MCF 10A (cell line): Measurements from ENCODE around the gene CCDC122. TPM values are rescaled to one million over a fixed set of nuclear protein-coding genes. Genes with fewer than 3 reads are reported as not detected.

ENCODE experiments used
- BruUV-seq: library from RNA; stranded (reverse); fragments of 400-500 nt; replicated peaks from 2 replicates; lab custom pipeline; 2021; lab: Mats Ljungman, UMichigan
- CTCF ChIA-PET: fragments of 300-600 bp; sonication (Branson Sonifier 250); formaldehyde crosslinking; extraction: SDS; loops from one replicate; lab custom pipeline; 2021; ENCODE audit warnings: antibody characterized with exemption, inconsistent platforms; lab: Yijun Ruan, JAX
- POLR2A ChIA-PET: fragments of 300-600, 350-650 bp; sonication (Branson Sonifier 250); formaldehyde crosslinking; extraction: SDS; loops from one replicate; lab custom pipeline; 2020; ENCODE audit warnings: antibody characterized with exemption, inconsistent platforms; lab: Yijun Ruan, JAX
- DNase-seq: peaks from one replicate; pipeline ENCODE4 v3.0.0-alpha.2; 2018; ENCODE audit not compliant: unreplicated experiment
- H3K27ac Mint-ChIP-seq: one replicate; pipeline ENCODE4 v1.8.0; 2022; ENCODE audit warnings: mild to moderate bottlenecking, low read depth, mixed read lengths; ENCODE audit not compliant: unreplicated experiment
- H3K27me3 Mint-ChIP-seq: one replicate; pipeline ENCODE4 v1.8.0; 2022; ENCODE audit warnings: mixed read lengths; ENCODE audit not compliant: insufficient read depth, unreplicated experiment
- H3K36me3 Mint-ChIP-seq: one replicate; pipeline ENCODE4 v1.8.0; 2022; ENCODE audit warnings: mild to moderate bottlenecking, moderate library complexity, mixed read lengths; ENCODE audit not compliant: insufficient read depth, unreplicated experiment
- H3K4me1 Mint-ChIP-seq: one replicate; pipeline ENCODE4 v1.8.0; 2022; ENCODE audit warnings: mixed read lengths; ENCODE audit not compliant: insufficient read depth, unreplicated experiment
- H3K4me3 Mint-ChIP-seq: one replicate; pipeline ENCODE4 v1.8.0; 2022; ENCODE audit warnings: mild to moderate bottlenecking, moderate library complexity, mixed read lengths; ENCODE audit not compliant: unreplicated experiment
- H3K9me3 Mint-ChIP-seq: one replicate; pipeline ENCODE4 v1.8.0; 2022; ENCODE audit warnings: mixed read lengths; ENCODE audit not compliant: unreplicated experiment
- intact Hi-C: fragments of 100-400 bp; cut with micrococcal nuclease; formaldehyde crosslinking; loops from 2 replicates; pipeline ENCODE4 v1.14.1; 2022
- total RNA-seq: library from RNA; stranded (reverse); gene quantifications from 2 replicates; pipeline ENCODE4 v1.2.3, GENCODE V29; 2022
- TF ChIP-seq, protein P1 (sequence below): fragments of 200-600 bp; IDR thresholded peaks from one replicate; pipeline ENCODE4 v1.8.0; 2022; ENCODE audit warnings: antibody characterized with exemption, mild to moderate bottlenecking; ENCODE audit not compliant: unreplicated experiment

The CCDC122 gene
- total RNA-seq, 1 experiment from 2014 or later = 16.3 TPM

DNA sequence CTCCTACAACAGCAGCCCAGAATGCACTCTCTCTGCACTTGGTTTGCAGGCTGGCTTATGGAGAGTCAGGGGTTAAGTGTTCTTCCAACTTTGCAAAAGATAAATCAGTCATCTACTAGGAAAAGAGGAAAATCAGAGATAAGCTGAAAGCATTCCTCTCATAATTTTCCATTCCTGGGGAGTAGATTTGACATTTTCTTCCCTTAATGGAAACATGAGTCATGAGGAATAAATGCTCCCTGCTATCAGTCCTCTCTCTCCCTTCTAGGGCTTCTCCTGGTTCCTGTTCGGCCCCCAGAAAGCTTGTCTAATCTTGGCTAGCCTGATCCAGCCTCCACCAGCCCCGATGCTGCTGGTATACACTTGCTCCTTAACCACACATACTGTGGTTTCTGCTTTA lies 64.3 kb downstream of the CCDC122 start:
- intact Hi-C loops = no loop called here
- Mint-ChIP-seq H3K4me1 (peaks cover 6% of the 10 kb centered on the region), H3K9me3 (no peaks in the 10 kb centered on the region), H3K36me3 (peaks cover 4% of the 10 kb centered on the region), H3K4me3 (no peak overlapping the region), H3K27ac (no peak overlapping the region), H3K27me3 (no peaks in the 10 kb centered on the region)
- POLR2A ChIA-PET = interaction anchor here (1.2 to 1.8 kb wide), 2 partner anchors 10 to 63 kb away, joined by 3 to 4 read pairs; no protein-coding TSS in a partner anchor
- TF ChIP-seq, protein P1, sequence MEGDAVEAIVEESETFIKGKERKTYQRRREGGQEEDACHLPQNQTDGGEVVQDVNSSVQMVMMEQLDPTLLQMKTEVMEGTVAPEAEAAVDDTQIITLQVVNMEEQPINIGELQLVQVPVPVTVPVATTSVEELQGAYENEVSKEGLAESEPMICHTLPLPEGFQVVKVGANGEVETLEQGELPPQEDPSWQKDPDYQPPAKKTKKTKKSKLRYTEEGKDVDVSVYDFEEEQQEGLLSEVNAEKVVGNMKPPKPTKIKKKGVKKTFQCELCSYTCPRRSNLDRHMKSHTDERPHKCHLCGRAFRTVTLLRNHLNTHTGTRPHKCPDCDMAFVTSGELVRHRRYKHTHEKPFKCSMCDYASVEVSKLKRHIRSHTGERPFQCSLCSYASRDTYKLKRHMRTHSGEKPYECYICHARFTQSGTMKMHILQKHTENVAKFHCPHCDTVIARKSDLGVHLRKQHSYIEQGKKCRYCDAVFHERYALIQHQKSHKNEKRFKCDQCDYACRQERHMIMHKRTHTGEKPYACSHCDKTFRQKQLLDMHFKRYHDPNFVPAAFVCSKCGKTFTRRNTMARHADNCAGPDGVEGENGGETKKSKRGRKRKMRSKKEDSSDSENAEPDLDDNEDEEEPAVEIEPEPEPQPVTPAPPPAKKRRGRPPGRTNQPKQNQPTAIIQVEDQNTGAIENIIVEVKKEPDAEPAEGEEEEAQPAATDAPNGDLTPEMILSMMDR = no peak
- CTCF ChIA-PET = interaction anchor here (0.6 to 1.1 kb wide), 3 partner anchors 58 to 246 kb away, joined by 3 to 4 read pairs (median 3); no protein-coding TSS in a partner anchor
- no TSS peak for BruUV-seq
- DNase-seq = no peak

DNA sequence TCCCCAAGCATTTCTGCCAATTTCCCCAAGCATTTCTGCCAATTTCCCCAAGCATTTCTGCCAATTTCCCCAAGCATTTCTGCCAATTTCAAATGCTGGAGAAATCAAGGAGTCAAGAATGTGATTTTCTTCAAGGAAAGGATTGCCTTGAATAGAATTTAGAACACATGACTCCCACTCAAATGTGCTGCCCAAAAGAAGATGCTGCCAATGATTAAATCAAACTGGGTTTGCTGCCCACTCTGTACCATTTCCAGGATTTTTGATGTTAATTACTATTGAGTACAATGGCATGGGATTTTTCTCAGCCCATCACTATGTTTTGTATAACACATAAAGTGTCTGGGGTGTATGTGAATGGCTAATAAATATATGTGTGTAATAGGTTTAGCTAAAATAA lies 70.9 kb downstream of the CCDC122 start:
- no peak for DNase-seq
- Mint-ChIP-seq H3K4me1 (peaks cover 14% of the 10 kb centered on the region), H3K9me3 (no peaks in the 10 kb centered on the region), H3K36me3 (no peaks in the 10 kb centered on the region), H3K4me3 (no peak overlapping the region), H3K27me3 (no peaks in the 10 kb centered on the region), H3K27ac (no peak overlapping the region)
- intact Hi-C loops = no loop called here
- POLR2A ChIA-PET = no interaction called here
- no TSS peak for BruUV-seq
- CTCF ChIA-PET = interaction anchor here (0.7 kb wide), 1 partner anchor 41 kb away, joined by 3 read pairs; no protein-coding TSS in a partner anchor
- TF ChIP-seq, protein P1 = no peak

DNA sequence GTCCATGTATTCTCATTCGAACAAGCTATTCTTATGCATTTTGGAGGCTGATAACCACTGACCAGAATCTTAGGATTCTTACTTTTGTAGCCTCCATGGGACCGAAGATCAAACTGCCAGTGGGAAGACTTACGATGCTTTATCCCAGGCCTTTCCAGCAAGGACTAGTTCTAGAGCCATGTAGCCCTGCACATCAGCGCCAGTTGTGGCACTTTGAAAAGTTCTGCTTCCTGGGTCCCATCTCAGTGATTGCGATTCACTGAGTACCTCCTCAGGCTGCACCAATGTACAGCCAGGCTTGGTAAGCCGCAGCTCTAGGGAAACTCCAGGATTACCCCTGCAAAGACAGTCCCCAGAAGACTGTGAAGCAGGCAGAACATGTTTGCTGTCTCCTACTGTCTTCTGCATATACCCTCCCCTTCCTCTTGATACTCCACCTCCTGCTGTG lies 73.8 kb downstream of the CCDC122 start:
- intact Hi-C loops = loop anchor here (1.0 to 2.0 kb wide), 5 partner anchors 69 to 1210 kb away; no protein-coding TSS in a partner anchor
- TF ChIP-seq, protein P1 = no peak
- POLR2A ChIA-PET = interaction anchor here (0.6 to 2.0 kb wide), 15 partner anchors 10 to 929 kb away, joined by 3 to 14 read pairs (median 3); partner anchors contain the start of genes CCDC122 and LACC1
- Mint-ChIP-seq H3K4me3 (no peak overlapping the region), H3K27me3 (no peaks in the 10 kb centered on the region), H3K4me1 (peaks cover 14% of the 10 kb centered on the region), H3K36me3 (no peaks in the 10 kb centered on the region), H3K9me3 (no peaks in the 10 kb centered on the region), H3K27ac (no peak overlapping the region)
- BruUV-seq = no TSS peak
- peak; percentile 62 for DNase-seq
- CTCF ChIA-PET = interaction anchor here (0.7 to 4.1 kb wide), 11 partner anchors 17 to 1151 kb away, joined by 3 to 30 read pairs (median 5); no protein-coding TSS in a partner anchor

DNA sequence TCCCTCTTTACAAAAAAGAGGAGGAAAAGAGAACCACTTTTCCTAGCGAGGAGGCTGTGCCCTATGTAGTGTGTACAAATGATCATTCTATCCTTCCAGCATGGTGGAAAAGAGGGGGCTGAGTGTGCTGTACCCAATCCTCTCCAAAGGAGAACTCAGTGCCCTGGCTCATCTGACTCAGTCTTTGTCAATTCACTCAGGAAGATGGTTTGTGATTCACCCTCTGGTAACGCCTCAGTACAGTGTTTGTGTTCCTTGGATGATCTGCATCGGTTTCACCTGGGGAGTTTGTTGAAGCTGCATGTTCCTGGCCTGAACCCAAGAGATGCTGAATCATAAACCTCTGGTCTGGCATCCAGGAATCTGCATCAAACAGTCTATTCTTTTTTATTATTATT lies 74.5 kb downstream of the CCDC122 start:
- Mint-ChIP-seq H3K27me3 (no peaks in the 10 kb centered on the region), H3K27ac (peak overlapping the region; percentile 84), H3K4me1 (peaks cover 14% of the 10 kb centered on the region), H3K4me3 (peak overlapping the region; percentile 67), H3K36me3 (no peaks in the 10 kb centered on the region), H3K9me3 (no peaks in the 10 kb centered on the region)
- DNase-seq = peak; percentile 99
- POLR2A ChIA-PET = interaction anchor here (0.6 to 2.0 kb wide), 18 partner anchors 10 to 1295 kb away, joined by 3 to 14 read pairs (median 3); partner anchors contain the start of genes CCDC122 and LACC1
- intact Hi-C loops = loop anchor here (1.0 to 2.0 kb wide), 5 partner anchors 69 to 1210 kb away; no protein-coding TSS in a partner anchor
- CTCF ChIA-PET = interaction anchor here (0.7 to 4.1 kb wide), 25 partner anchors 16 to 1185 kb away, joined by 3 to 30 read pairs (median 4); no protein-coding TSS in a partner anchor
- TF ChIP-seq, protein P1 = no peak
- BruUV-seq = TSS peak; percentile 74
